ENCODE data around the gene CRLF1. TPM values are rescaled to one million over a fixed set of nuclear protein-coding genes. Genes with fewer than 3 reads are reported as not detected.
A peak's percentile ranks its signal among the peaks of the same experiment; 100 is the strongest.

Gene CRLF1
- total RNA-seq, 1 donor from 2014 or later, result 23.4 TPM

GRCh38 chr19:18589380-18590272 lies 17.0 kb downstream of the CRLF1 start:
- Histone ChIP-seq H3K27me3 (no peaks in the 10 kb centered on the region), H3K27ac (peak overlapping the region; percentile 90)

GRCh38 chr19:18588611-18589379 lies 17.8 kb downstream of the CRLF1 start, which contains the start of gene REX1BD:
TSS of gene REX1BD (plus strand) at chr19:18588798. CDS start at chr19:18588802, 4 bp downstream.
- Histone ChIP-seq H3K27ac (peak within 1 kb of the TSS; percentile 90), H3K4me3 (peak within 1 kb of the TSS; percentile 88), H3K4me1 (peaks cover 20% of the 10 kb centered on the region), H3K27me3 (no peaks in the 10 kb centered on the region), H3K9me3 (no peaks in the 10 kb centered on the region), H3K36me3 (peaks cover 15% of the 10 kb centered on the region)
- DNase-seq, result peak; percentile 92
- ATAC-seq, result peak; percentile 94
- peak; percentile 94 for TF ChIP-seq CTCF (IDR thresholded peaks at IDR 0.05)
- intact Hi-C loops (cut with DNase I), result no loop called here

More at GRCh38 chr19:18589380-18590272, 17.0 kb downstream of the CRLF1 start:
- intact Hi-C loops (cut with DNase I), result loop anchor here (10.0 kb wide), 1 partner anchor 265 kb away; no protein-coding TSS in a partner anchor
- H3K9me3 ChIP-seq, result no peaks in the 10 kb centered on the region
- ATAC-seq, result peak; percentile 77
- H3K4me1 ChIP-seq, result peaks cover 23% of the 10 kb centered on the region
- H3K36me3 ChIP-seq, result peaks cover 15% of the 10 kb centered on the region
- peak; percentile 90 for DNase-seq
- H3K4me3 ChIP-seq, result peak overlapping the region; percentile 88
- no peak for TF ChIP-seq CTCF (IDR thresholded peaks at IDR 0.05)

GRCh38 chr19:18587962-18588610 lies 18.5 kb downstream of the CRLF1 start:
- peaks cover 20% of the 10 kb centered on the region for H3K4me1 ChIP-seq
- no peaks in the 10 kb centered on the region for H3K9me3 ChIP-seq
- H3K4me3 ChIP-seq, result peak overlapping the region; percentile 88
- peaks cover 15% of the 10 kb centered on the region for H3K36me3 ChIP-seq
- ATAC-seq (no peak), DNase-seq (no peak)
- no peaks in the 10 kb centered on the region for H3K27me3 ChIP-seq
- H3K27ac ChIP-seq, result peak overlapping the region; percentile 90
- intact Hi-C loops (cut with DNase I), result no loop called here
- no peak for TF ChIP-seq CTCF (IDR thresholded peaks at IDR 0.05)

GRCh38 chr19:18587561-18587960 lies 19.0 kb downstream of the CRLF1 start:
- Histone ChIP-seq H3K4me3 (no peak overlapping the region), H3K9me3 (no peaks in the 10 kb centered on the region), H3K4me1 (peaks cover 20% of the 10 kb centered on the region), H3K36me3 (peaks cover 15% of the 10 kb centered on the region), H3K27me3 (no peaks in the 10 kb centered on the region), H3K27ac (no peak overlapping the region)
- intact Hi-C loops (cut with DNase I), result no loop called here
- ATAC-seq (no peak), DNase-seq (no peak)
- TF ChIP-seq CTCF (IDR thresholded peaks at IDR 0.05), result no peak

- H3K27ac ChIP-seq, result no peak overlapping the region
- intact Hi-C loops (cut with DNase I), result no loop called here
- no peak for TF ChIP-seq CTCF (IDR thresholded peaks at IDR 0.05)
These were observed 20.3 kb downstream of the CRLF1 start for GRCh38 chr19:18586306-18586705.

More at GRCh38 chr19:18586306-18586705, 20.3 kb downstream of the CRLF1 start:
- ATAC-seq, result peak; percentile 32
- Histone ChIP-seq H3K9me3 (no peaks in the 10 kb centered on the region), H3K27me3 (no peaks in the 10 kb centered on the region), H3K36me3 (peaks cover 10% of the 10 kb centered on the region), H3K4me3 (no peak overlapping the region), H3K4me1 (peaks cover 20% of the 10 kb centered on the region)
- DNase-seq, result no peak
